SK-N-MC (cell line): ENCODE measurements around the gene WDR17.

Source experiments
- DNase-seq: peaks from one replicate; pipeline ENCODE4 v3.0.0-alpha.2; 2011; ENCODE audit warnings: low read depth, low spot score
- H3K27ac ChIP-seq: fragments of 200-600 bp; sonication (generic); 2 replicates; pipeline ENCODE4 v1.5.1; 2016; ENCODE audit warnings: mixed run types
- H3K36me3 ChIP-seq: fragments of 200-600 bp; sonication (generic); 2 replicates; pipeline ENCODE4 v1.6.1; 2017; ENCODE audit warnings: antibody characterized with exemption, low read length, mixed read lengths; ENCODE audit not compliant: insufficient read depth
- H3K4me3 ChIP-seq: fragments of 200-600 bp; sonication (generic); 2 replicates; pipeline ENCODE4 v1.5.1; 2016
- H3K9ac ChIP-seq: fragments of 200-600 bp; sonication (generic); 2 replicates; pipeline ENCODE4 v1.8.0; 2017; ENCODE audit warnings: mixed run types, mixed read lengths; ENCODE audit not compliant: insufficient read length
- H3K9me3 ChIP-seq: fragments of 200-600 bp; sonication (generic); 2 replicates; pipeline ENCODE4 v1.6.1; 2017; ENCODE audit warnings: low read depth, mild to moderate bottlenecking, antibody characterized with exemption, low read length, moderate library complexity, mixed read lengths
- EZH2 ChIP-seq: fragments of 200-600 bp; sonication (generic); IDR thresholded peaks from one replicate; pipeline ENCODE4 v1.6.1; 2017; ENCODE audit warnings: antibody characterized with exemption
- FOXP2 ChIP-seq: optimal IDR thresholded peaks from 2 replicates; pipeline ENCODE3; 2011; ENCODE audit warnings: mild to moderate bottlenecking, moderate library complexity; ENCODE audit not compliant: insufficient read depth; ENCODE audit errors: extremely low read length, control extremely low read depth
- POLR2AphosphoS5 ChIP-seq: IDR thresholded peaks from 2 replicates; pipeline ENCODE4 v1.6.1; 2012; ENCODE audit warnings: mild to moderate bottlenecking, low read depth, low read length, borderline replicate concordance

Gene WDR17

DNA sequence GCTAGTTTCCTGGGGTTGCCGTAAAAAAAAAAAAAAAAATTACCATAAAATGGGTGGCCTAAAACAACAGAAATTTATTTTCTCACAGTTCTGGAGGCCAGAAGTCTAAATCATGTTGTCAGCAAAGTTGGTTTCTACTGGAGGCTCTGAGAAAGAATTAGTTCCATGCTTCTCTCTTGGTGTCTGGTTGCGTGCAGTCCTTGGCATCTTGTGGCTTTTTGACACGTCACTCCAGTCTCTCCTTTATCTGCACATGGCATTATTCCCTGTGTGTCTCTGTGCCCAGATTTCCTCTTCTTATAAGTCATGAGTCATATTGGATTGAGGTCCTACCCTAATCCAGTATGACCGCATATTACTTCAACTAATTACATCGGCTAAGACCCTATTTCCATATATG lies 91.0 kb downstream of the WDR17 start:
- Histone ChIP-seq H3K36me3 (no peaks in the 10 kb centered on the region), H3K4me3 (no peak overlapping the region), H3K9me3 (no peaks in the 10 kb centered on the region), H3K9ac (no peak overlapping the region), H3K27ac (no peak overlapping the region)
- TF ChIP-seq FOXP2 (no peak), POLR2AphosphoS5 (no peak), EZH2 (no peak)
- no peak for DNase-seq

GRCh38 chr4:176163041-176163440 lies 97.4 kb downstream of the WDR17 start:
- H3K36me3 ChIP-seq = peaks cover 10% of the 10 kb centered on the region
- TF ChIP-seq EZH2 (no peak), POLR2AphosphoS5 (no peak), FOXP2 (no peak)
- no peaks in the 10 kb centered on the region for H3K9me3 ChIP-seq
- H3K27ac ChIP-seq = no peak overlapping the region
- H3K4me3 ChIP-seq = no peak overlapping the region
- no peak overlapping the region for H3K9ac ChIP-seq
- no peak for DNase-seq

DNA sequence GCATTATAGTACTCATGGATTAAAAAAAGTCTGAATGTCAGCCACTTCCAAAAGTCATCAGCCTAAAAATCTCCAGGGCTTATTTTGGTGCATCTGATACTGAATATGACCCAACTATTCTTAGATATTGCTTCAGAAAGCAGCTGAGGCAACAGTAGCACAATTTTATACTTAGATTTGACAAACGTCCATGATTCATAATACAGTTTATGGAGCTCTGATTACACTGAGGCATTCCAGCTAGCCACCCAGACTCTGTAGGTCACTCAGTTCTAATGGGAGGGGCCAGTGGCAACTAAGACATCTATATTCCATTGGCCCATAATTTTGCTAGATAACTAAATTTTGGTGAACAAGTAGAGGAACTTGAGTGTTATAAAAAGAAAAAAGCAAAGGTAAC lies 119.4 kb downstream of the WDR17 start:
- no peak overlapping the region for H3K9ac ChIP-seq
- H3K4me3 ChIP-seq = no peak overlapping the region
- no peaks in the 10 kb centered on the region for H3K9me3 ChIP-seq
- no peaks in the 10 kb centered on the region for H3K36me3 ChIP-seq
- TF ChIP-seq EZH2 (no peak), FOXP2 (no peak), POLR2AphosphoS5 (no peak)
- H3K27ac ChIP-seq = no peak overlapping the region
- no peak for DNase-seq

GRCh38 chr4:176186067-176186466 lies 120.4 kb downstream of the WDR17 start:
- Histone ChIP-seq H3K27ac (no peak overlapping the region), H3K9me3 (no peaks in the 10 kb centered on the region), H3K9ac (no peak overlapping the region), H3K36me3 (no peaks in the 10 kb centered on the region), H3K4me3 (no peak overlapping the region)
- DNase-seq = no peak
- TF ChIP-seq FOXP2 (no peak), POLR2AphosphoS5 (no peak), EZH2 (no peak)

- no peak for DNase-seq
- no peak overlapping the region for H3K4me3 ChIP-seq
These were observed 121.2 kb downstream of the WDR17 start for GRCh38 chr4:176186671-176187395.

DNA sequence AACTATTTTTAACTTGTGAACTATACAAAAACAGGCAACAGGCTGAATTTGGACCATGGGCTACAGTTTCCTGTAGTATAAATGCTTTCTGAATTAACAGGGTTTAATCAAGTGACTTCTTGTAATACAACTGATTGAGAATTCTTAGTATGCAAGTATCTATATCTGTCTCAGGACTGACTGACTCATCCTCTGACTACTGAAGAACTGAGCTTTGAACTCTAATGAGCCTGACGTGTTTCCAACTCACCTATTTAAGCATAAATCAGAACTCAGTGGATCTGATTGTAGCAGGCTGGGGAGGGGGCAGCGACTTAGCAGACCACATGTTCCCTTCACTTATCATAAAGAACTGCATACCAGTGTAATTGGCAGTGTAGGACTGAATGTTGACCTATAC lies 122.0 kb downstream of the WDR17 start:
- no peak for TF ChIP-seq POLR2AphosphoS5
- TF ChIP-seq EZH2 = no peak
- no peak for TF ChIP-seq FOXP2
- H3K4me3 ChIP-seq = no peak overlapping the region
- DNase-seq = no peak

More at GRCh38 chr4:176186671-176187395, 121.2 kb downstream of the WDR17 start:
- TF ChIP-seq EZH2 = no peak
- no peak for TF ChIP-seq POLR2AphosphoS5
- no peak for TF ChIP-seq FOXP2
- Histone ChIP-seq H3K9me3 (no peaks in the 10 kb centered on the region), H3K27ac (no peak overlapping the region), H3K9ac (no peak overlapping the region), H3K36me3 (no peaks in the 10 kb centered on the region)

DNA sequence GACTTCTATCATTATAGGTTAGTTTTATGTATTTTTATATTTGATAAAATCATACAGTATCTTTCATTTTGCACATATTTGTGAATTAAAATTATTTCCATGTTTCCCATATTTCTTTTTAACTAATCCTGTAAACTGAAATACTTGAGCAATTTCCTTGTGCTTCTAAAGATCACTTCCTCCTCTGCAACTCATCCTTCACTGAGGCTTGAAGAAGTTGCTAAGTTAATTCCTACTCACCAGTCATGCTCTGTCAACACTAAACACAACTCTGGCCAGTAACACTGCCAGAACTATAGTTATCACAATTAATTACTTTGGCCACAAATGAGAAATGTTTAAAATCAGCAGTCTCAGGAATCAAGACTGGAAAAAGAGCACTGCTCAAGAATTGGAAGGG lies 123.0 kb downstream of the WDR17 start:
- no peak for DNase-seq
- no peak overlapping the region for H3K9ac ChIP-seq

More for the DNA sequence above, 122.0 kb downstream of the WDR17 start:
- no peaks in the 10 kb centered on the region for H3K9me3 ChIP-seq
- H3K36me3 ChIP-seq = no peaks in the 10 kb centered on the region
- H3K9ac ChIP-seq = no peak overlapping the region
- H3K27ac ChIP-seq = no peak overlapping the region

GRCh38 chr4:176189891-176190795 lies 124.5 kb downstream of the WDR17 start:
- H3K9ac ChIP-seq = no peak overlapping the region
- DNase-seq = no peak
- H3K36me3 ChIP-seq = no peaks in the 10 kb centered on the region
- no peaks in the 10 kb centered on the region for H3K9me3 ChIP-seq
- TF ChIP-seq FOXP2 = no peak
- no peak for TF ChIP-seq EZH2
- no peak overlapping the region for H3K4me3 ChIP-seq
- no peak overlapping the region for H3K27ac ChIP-seq

More for the DNA sequence above, 123.0 kb downstream of the WDR17 start:
- TF ChIP-seq FOXP2 (no peak), EZH2 (no peak), POLR2AphosphoS5 (no peak)
- Histone ChIP-seq H3K27ac (no peak overlapping the region), H3K4me3 (no peak overlapping the region), H3K9me3 (no peaks in the 10 kb centered on the region), H3K36me3 (no peaks in the 10 kb centered on the region)
